Psoas muscle (tissue), 8 donors: Measurements from ENCODE around the gene GPRC5A. TPM values are rescaled to one million over a fixed set of nuclear protein-coding genes. Genes with fewer than 3 reads are reported as not detected.

Source experiments
- ATAC-seq, 4 donors: fragments of 200-7000 bp; cut with Tn5 transposase; one replicate each; pipeline ENCODE4 v1.9.1; 2020; ENCODE audit warnings: moderate library complexity in 3 of 4, mild to moderate bottlenecking in 2 of 4
- DNase-seq, 2 donors: peaks; one replicate each; pipeline ENCODE4 v3.0.0-alpha.2; 2020
- H3K27ac ChIP-seq: fragments of 200-600 bp; one replicate; pipeline ENCODE4 v1.8.0; 2022
- H3K27me3 ChIP-seq, 3 donors: fragments of 200-600 bp in 1 of 3; one replicate each; pipeline versions ENCODE4 v1.6.1 to v1.8.0; 2013 to 2022; ENCODE audit warnings: low read length in 2 of 3, mild to moderate bottlenecking in 2 of 3, moderate library complexity in 1 of 3; ENCODE audit not compliant: insufficient read depth in 3 of 3
- H3K36me3 ChIP-seq, 2 donors: fragments of 200-600 bp in 1 of 2; one replicate each; pipeline versions ENCODE4 v1.6.1 to v1.8.0; 2013 to 2022; ENCODE audit warnings: low read depth in 1 of 2, mild to moderate bottlenecking in 1 of 2, moderate library complexity in 1 of 2; ENCODE audit not compliant: insufficient read depth in 1 of 2
- H3K4me1 ChIP-seq: fragments of 200-600 bp; one replicate; pipeline ENCODE4 v1.8.0; 2022
- H3K4me3 ChIP-seq: fragments of 200-600 bp; one replicate; pipeline ENCODE4 v1.8.0; 2022; ENCODE audit warnings: mild to moderate bottlenecking
- H3K9me3 ChIP-seq: fragments of 200-600 bp; one replicate; pipeline ENCODE4 v1.8.0; 2022
- CTCF ChIP-seq: fragments of 200-600 bp; IDR thresholded peaks from one replicate; pipeline ENCODE4 v1.8.0; 2022; ENCODE audit warnings: antibody characterized with exemption
- WGBS, 3 donors: extraction: QIAGEN DNeasy Blood & Tissue Kit; methylation state at CpG; one replicate each; pipeline versions ENCODE4 v1.1.6 to v1.1.7; 2013; 5-methylcytosine and 5-hydroxymethylcytosine counted together
- intact Hi-C, 2 donors: fragments of 100-400 bp; cut with DNase I; formaldehyde crosslinking; loops; one replicate each; pipeline versions ENCODE4 v1.11.0 to v1.14.2; 2022
- polyA plus RNA-seq, 3 donors: library from polyadenylated mRNA; stranded (reverse); fragments of 200-250 nt; gene quantifications; one replicate each; pipeline ENCODE4 v1.2.3, GENCODE V29; 2013
- total RNA-seq, 4 donors: library from RNA; stranded (reverse); fragmentation: NEBNext Ultra II Directional in 2 of 4; extraction: Animal tissue kit (Norgen Biotek cat#: 25700) in 2 of 4; gene quantifications; one replicate each; pipeline versions ENCODE4 v1.2.1 to v1.2.4, GENCODE V29; 2021 to 2023
- donor health status: healthy with polysubstance abuse.
- donor health status: DM: no; HTN: no; CAD: no; lungs with moderate emphysema.
- donor health status: Bipolar disorder and iron deficiency.
- donor health status: healthy.
- donor health status: DM: yes; HTN: yes; CAD: no.
- donor health status: DM: no; HTN: no; CAD: no.
- donor health status: DM: no; HTN: no; CAD: no.
- donor health status: DM: yes; HTN: yes; CAD: no.

GPRC5A gene
- total and polyA plus RNA-seq, 7 donors = 0.09 to 0.99 (median 0.28) TPM

GRCh38 chr12:12859690-12860089, 31.7 kb upstream of the GPRC5A start:
- no peak for TF ChIP-seq CTCF
- WGBS, 3 donors = 43 to 64% (median 61%) methylated on average over 1 of the region's 1 CpG
- DNase-seq = no peak
- Histone ChIP-seq H3K4me3 (no peak overlapping the region), H3K27ac (no peak overlapping the region), H3K27me3 (no peaks in the 10 kb centered on the region), H3K36me3 (no peaks in the 10 kb centered on the region), H3K4me1 (no peaks in the 10 kb centered on the region), H3K9me3 (no peaks in the 10 kb centered on the region)
- no peak for ATAC-seq
- intact Hi-C loops = no loop called here

- intact Hi-C loops = no loop called here
- Histone ChIP-seq H3K27me3 (no peaks in the 10 kb centered on the region), H3K27ac (no peak overlapping the region), H3K9me3 (no peaks in the 10 kb centered on the region), H3K4me1 (no peaks in the 10 kb centered on the region), H3K4me3 (no peak overlapping the region), H3K36me3 (no peaks in the 10 kb centered on the region)
- no peak for TF ChIP-seq CTCF
- DNase-seq = no peak
- 97 to 100% (median 98%) methylated on average over 2 of the region's 2 CpGs for WGBS, 3 donors
- no peak for ATAC-seq
Observed at GRCh38 chr12:12864243-12864642, 27.1 kb upstream of the GPRC5A start.

- intact Hi-C loops = no loop called here
- DNase-seq (no peak), ATAC-seq (no peak)
- no peak for TF ChIP-seq CTCF
- Histone ChIP-seq H3K36me3 (no peaks in the 10 kb centered on the region), H3K4me1 (no peaks in the 10 kb centered on the region), H3K9me3 (no peaks in the 10 kb centered on the region), H3K27ac (no peak overlapping the region), H3K4me3 (no peak overlapping the region), H3K27me3 (no peaks in the 10 kb centered on the region)
- 85 to 95% (median 91%) methylated on average over 3 of the region's 3 CpGs for WGBS, 3 donors
Observed at GRCh38 chr12:12868477-12869235, 22.7 kb upstream of the GPRC5A start.

- ATAC-seq (no peak), DNase-seq (no peak)
- 70 to 80% (median 73%) methylated on average over 7 of the region's 7 CpGs for WGBS, 3 donors
- Histone ChIP-seq H3K9me3 (no peaks in the 10 kb centered on the region), H3K4me1 (no peaks in the 10 kb centered on the region), H3K27ac (no peak overlapping the region), H3K36me3 (no peaks in the 10 kb centered on the region), H3K4me3 (no peak overlapping the region), H3K27me3 (no peaks in the 10 kb centered on the region)
- intact Hi-C loops = no loop called here
- TF ChIP-seq CTCF = no peak
Observed at GRCh38 chr12:12870465-12870864, 20.9 kb upstream of the GPRC5A start.
